Breast epithelium (tissue), 3 donors: Measurements from ENCODE around the gene MYLK.

Experiments
- POLR2AphosphoS5 ChIP-seq, 3 donors: sonication (generic); formaldehyde crosslinking; IDR thresholded peaks; one replicate each; pipeline ENCODE4 v1.6.1; 2017; ENCODE audit warnings: antibody characterized with exemption in 3 of 3
- TF ChIP-seq, protein P1 (sequence below), 3 donors: fragments of 450-650 bp; IDR thresholded peaks; one replicate each; pipeline ENCODE4 v1.5.1; 2016 to 2017; ENCODE audit warnings: antibody characterized with exemption in 3 of 3, mild to moderate bottlenecking in 3 of 3, moderate library complexity in 3 of 3

DNA sequence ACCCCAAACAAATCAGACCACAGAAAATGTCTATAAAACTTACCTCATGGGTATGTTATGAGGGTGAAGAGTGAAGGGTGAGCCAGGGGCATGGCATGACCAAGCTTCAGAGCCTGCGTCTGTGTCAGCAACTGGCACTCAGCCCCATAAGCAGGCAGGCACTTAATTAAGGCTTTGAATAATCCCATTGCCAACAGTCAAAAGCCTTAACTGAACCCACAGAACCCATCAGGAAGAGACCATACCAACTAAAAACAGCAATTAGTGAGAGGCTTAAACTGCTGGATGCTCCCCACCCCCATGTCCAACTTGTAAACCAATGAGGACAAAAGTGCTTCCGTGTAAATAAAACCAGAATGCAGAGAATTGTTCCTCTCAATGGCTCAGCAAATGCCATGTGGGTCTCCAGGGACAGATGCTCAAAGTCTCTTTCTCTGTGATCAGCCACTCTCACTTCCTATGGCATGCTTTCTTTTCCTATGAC is 126.0 kb downstream of the MYLK start:
- TF ChIP-seq, protein P1, sequence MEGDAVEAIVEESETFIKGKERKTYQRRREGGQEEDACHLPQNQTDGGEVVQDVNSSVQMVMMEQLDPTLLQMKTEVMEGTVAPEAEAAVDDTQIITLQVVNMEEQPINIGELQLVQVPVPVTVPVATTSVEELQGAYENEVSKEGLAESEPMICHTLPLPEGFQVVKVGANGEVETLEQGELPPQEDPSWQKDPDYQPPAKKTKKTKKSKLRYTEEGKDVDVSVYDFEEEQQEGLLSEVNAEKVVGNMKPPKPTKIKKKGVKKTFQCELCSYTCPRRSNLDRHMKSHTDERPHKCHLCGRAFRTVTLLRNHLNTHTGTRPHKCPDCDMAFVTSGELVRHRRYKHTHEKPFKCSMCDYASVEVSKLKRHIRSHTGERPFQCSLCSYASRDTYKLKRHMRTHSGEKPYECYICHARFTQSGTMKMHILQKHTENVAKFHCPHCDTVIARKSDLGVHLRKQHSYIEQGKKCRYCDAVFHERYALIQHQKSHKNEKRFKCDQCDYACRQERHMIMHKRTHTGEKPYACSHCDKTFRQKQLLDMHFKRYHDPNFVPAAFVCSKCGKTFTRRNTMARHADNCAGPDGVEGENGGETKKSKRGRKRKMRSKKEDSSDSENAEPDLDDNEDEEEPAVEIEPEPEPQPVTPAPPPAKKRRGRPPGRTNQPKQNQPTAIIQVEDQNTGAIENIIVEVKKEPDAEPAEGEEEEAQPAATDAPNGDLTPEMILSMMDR (IDR thresholded peaks at IDR 0.05): no peak
- TF ChIP-seq POLR2AphosphoS5 (IDR thresholded peaks at IDR 0.05): no peak
